Small intestine (tissue), 7 donors: ENCODE measurements around the gene AFF1. TPM values are rescaled to one million over a fixed set of nuclear protein-coding genes. Genes with fewer than 3 reads are reported as not detected.

Experiments used
- DNase-seq, 2 donors: peaks; one replicate each; pipeline versions ENCODE4 v3.0.0 to v3.0.0-alpha.2; 2013
- FAIRE-seq: peaks from 2 replicates; lab custom pipeline; 2012; peaks lifted over from hg19 to GRCh38; lab: Jason Lieb, UNC
- H3K27ac ChIP-seq, 3 donors: one replicate each; pipeline ENCODE4 v1.5.1; 2013; ENCODE audit warnings: low read length in 2 of 3, mild to moderate bottlenecking in 2 of 3, control low read depth in 1 of 3, inconsistent platforms in 1 of 3, low read depth in 1 of 3, moderate library complexity in 1 of 3
- H3K27me3 ChIP-seq, 3 donors: one replicate each; pipeline ENCODE4 v1.6.1; 2013; ENCODE audit warnings: low read length in 3 of 3, inconsistent platforms in 1 of 3; ENCODE audit not compliant: control insufficient read depth in 3 of 3, insufficient read depth in 3 of 3
- H3K36me3 ChIP-seq, 3 donors: one replicate each; pipeline ENCODE4 v1.6.1; 2013; ENCODE audit warnings: low read length in 3 of 3, inconsistent platforms in 1 of 3, low read depth in 1 of 3, mild to moderate bottlenecking in 1 of 3, moderate library complexity in 1 of 3; ENCODE audit not compliant: control insufficient read depth in 3 of 3, insufficient read depth in 2 of 3
- H3K4me1 ChIP-seq, 3 donors: one replicate each; pipeline ENCODE4 v1.6.1; 2013; ENCODE audit warnings: low read length in 2 of 3, inconsistent platforms in 1 of 3, low read depth in 1 of 3, mild to moderate bottlenecking in 1 of 3, moderate library complexity in 1 of 3; ENCODE audit not compliant: control insufficient read depth in 3 of 3, insufficient read depth in 2 of 3
- H3K4me3 ChIP-seq, 3 donors: one replicate each; pipeline ENCODE4 v1.5.1; 2013; ENCODE audit warnings: low read length in 3 of 3, control low read depth in 1 of 3, inconsistent platforms in 1 of 3, low read depth in 1 of 3, mild to moderate bottlenecking in 1 of 3, moderate library complexity in 1 of 3
- H3K9me3 ChIP-seq, 2 donors: one replicate each; pipeline ENCODE4 v1.6.1; 2013; ENCODE audit warnings: low read depth in 1 of 2, low read length in 1 of 2; ENCODE audit not compliant: control insufficient read depth in 2 of 2, insufficient read depth in 1 of 2
- WGBS, 3 donors: extraction: QIAGEN DNeasy Blood & Tissue Kit; methylation state at CpG; one replicate each; pipeline ENCODE4 v1.1.7; 2013; 5-methylcytosine and 5-hydroxymethylcytosine counted together
- polyA plus RNA-seq, 4 donors: library from polyadenylated mRNA; stranded (reverse) in 3 of 4; unstranded in 1 of 4; fragments of 200-250 nt in 3 of 4; fragments of 120-200 nt in 1 of 4; gene quantifications; one replicate each; pipeline versions ENCODE4 v1.2.1 to v1.2.3, GENCODE V29; 2013
- donor health status: healthy with polysubstance abuse.
- donor health status: control.
- donor health status: control.
- donor health status: Bipolar disorder and iron deficiency.
- donor health status: healthy.

AFF1 gene
- polyA plus RNA-seq, 4 donors: 5.4 to 50.7 (median 10.4) TPM

- Histone ChIP-seq H3K4me1 (peaks cover 10 to 42% (median 26%) of the 10 kb centered on the region in 3 donors), H3K36me3 (peaks cover 0 to 3% (median 0%) of the 10 kb centered on the region in 3 donors), H3K27me3 (no peaks in the 10 kb centered on the region), H3K27ac (no peak overlapping the region), H3K9me3 (no peaks in the 10 kb centered on the region), H3K4me3 (no peak overlapping the region)
- 87 to 93% (median 92%) methylated on average over 15 of the region's 15 CpGs for WGBS, 3 donors
- no peak for DNase-seq
- no peak for FAIRE-seq
Measured at GRCh38 chr4:86940920-86941460, 6.2 kb downstream of the AFF1 start.

GRCh38 chr4:86942185-86942666 is 7.4 kb downstream of the AFF1 start:
- no peak overlapping the region for H3K4me3 ChIP-seq
- H3K9me3 ChIP-seq: no peaks in the 10 kb centered on the region
- no peak for FAIRE-seq
- 36 to 65% (median 41%) methylated on average over 1 of the region's 1 CpG for WGBS, 3 donors
- peak; percentile 73 to 78 for DNase-seq
- no peaks in the 10 kb centered on the region for H3K27me3 ChIP-seq
- H3K36me3 ChIP-seq: peaks cover 0 to 3% (median 0%) of the 10 kb centered on the region in 3 donors
- peaks cover 10 to 40% (median 27%) of the 10 kb centered on the region in 3 donors for H3K4me1 ChIP-seq
- peak overlapping the region in 2 of 3 donors; percentile 27 to 39 for H3K27ac ChIP-seq

- no peak for FAIRE-seq
- H3K4me1 ChIP-seq: peaks cover 5 to 18% (median 12%) of the 10 kb centered on the region in 3 donors
- H3K36me3 ChIP-seq: peaks cover 0 to 11% (median 0%) of the 10 kb centered on the region in 3 donors
- DNase-seq: no peak
- H3K27ac ChIP-seq: no peak overlapping the region
- no peaks in the 10 kb centered on the region for H3K27me3 ChIP-seq
- no peaks in the 10 kb centered on the region for H3K9me3 ChIP-seq
- no peak overlapping the region for H3K4me3 ChIP-seq
Measured at GRCh38 chr4:86944964-86945781, 10.4 kb downstream of the AFF1 start.

- Histone ChIP-seq H3K27ac (no peak overlapping the region), H3K4me3 (no peak overlapping the region), H3K27me3 (no peaks in the 10 kb centered on the region), H3K36me3 (peaks cover 0 to 9% (median 4%) of the 10 kb centered on the region in 3 donors), H3K9me3 (no peaks in the 10 kb centered on the region), H3K4me1 (peaks cover 5 to 11% (median 7%) of the 10 kb centered on the region in 3 donors)
- no peak for DNase-seq
- FAIRE-seq: no peak
- 72 to 90% (median 86%) methylated on average over 3 of the region's 3 CpGs for WGBS, 3 donors
Measured at GRCh38 chr4:86946868-86947500, 12.2 kb downstream of the AFF1 start.

- H3K4me1 ChIP-seq: peaks cover under 1 to 11% (median 3%) of the 10 kb centered on the region in 3 donors
- no peaks in the 10 kb centered on the region for H3K27me3 ChIP-seq
- H3K9me3 ChIP-seq: no peaks in the 10 kb centered on the region
- H3K36me3 ChIP-seq: peaks cover 0 to 9% (median 4%) of the 10 kb centered on the region in 3 donors
- no peak for FAIRE-seq
- no peak overlapping the region for H3K4me3 ChIP-seq
- H3K27ac ChIP-seq: no peak overlapping the region
- no peak for DNase-seq
- 29 to 51% (median 38%) methylated on average over 1 of the region's 1 CpG for WGBS, 3 donors
Measured at GRCh38 chr4:86947501-86948120, 12.8 kb downstream of the AFF1 start.

- WGBS, 3 donors: 76 to 91% (median 88%) methylated on average over 1 of the region's 1 CpG
- Histone ChIP-seq H3K27ac (no peak overlapping the region), H3K36me3 (peaks cover 0 to 9% (median 4%) of the 10 kb centered on the region in 3 donors), H3K4me1 (peaks cover 0 to 7% (median 0%) of the 10 kb centered on the region in 3 donors), H3K9me3 (no peaks in the 10 kb centered on the region), H3K27me3 (no peaks in the 10 kb centered on the region), H3K4me3 (no peak overlapping the region)
- FAIRE-seq (no peak), DNase-seq (no peak)
Measured at GRCh38 chr4:86948276-86948675, 13.5 kb downstream of the AFF1 start.

GRCh38 chr4:86950831-86951525 is 16.2 kb downstream of the AFF1 start:
- 64 to 70% (median 68%) methylated on average over 10 of the region's 10 CpGs for WGBS, 3 donors
- peaks cover 0 to 5% (median 0%) of the 10 kb centered on the region in 3 donors for H3K4me1 ChIP-seq
- H3K36me3 ChIP-seq: peaks cover 0 to 16% (median 6%) of the 10 kb centered on the region in 3 donors
- no peaks in the 10 kb centered on the region for H3K27me3 ChIP-seq
- H3K27ac ChIP-seq: no peak overlapping the region
- DNase-seq: peak in 1 of 2 donors; percentile 29
- no peaks in the 10 kb centered on the region for H3K9me3 ChIP-seq
- no peak for FAIRE-seq
- H3K4me3 ChIP-seq: no peak overlapping the region
